HepG2 (cell line): ENCODE measurements around the gene SPRED2. TPM values are rescaled to one million over a fixed set of nuclear protein-coding genes. Genes with fewer than 3 reads are reported as not detected.

Experiments used
- ATAC-seq: fragments of 200-7000 bp; cut with Tn5 transposase; 3 replicates; pipeline ENCODE4 v1.9.1; 2020; ENCODE audit warnings: mild to moderate bottlenecking, moderate library complexity
- BruUV-seq: library from RNA; stranded (reverse); fragments of 400-500 nt; replicated peaks from 2 replicates; lab custom pipeline; 2021; lab: Mats Ljungman, UMichigan
- CTCF ChIA-PET: fragments of 300-600 bp; formaldehyde crosslinking; extraction: SDS; loops from one replicate; lab custom pipeline; 2021; ENCODE audit warnings: low total read pairs, inconsistent platforms, low intra/inter-chr PET ratio; lab: Yijun Ruan, JAX
- POLR2A ChIA-PET: fragments of 350-600 bp; sonication (Branson Sonifier 250); formaldehyde crosslinking; loops from one replicate; lab custom pipeline; 2020; ENCODE audit warnings: antibody characterized with exemption, inconsistent platforms; lab: Yijun Ruan, JAX
- DNase-seq: peaks from one replicate; pipeline ENCODE4 v3.0.0-alpha.2; 2015; ENCODE audit warnings: low spot score
- FAIRE-seq: peaks from 3 replicates; lab custom pipeline; 2011; peaks lifted over from hg19 to GRCh38; lab: Jason Lieb, UNC
- H2AFZ ChIP-seq: one replicate; pipeline ENCODE4 v1.6.1; 2011; ENCODE audit warnings: low read length, inconsistent platforms
- H3K27ac ChIP-seq: fragments of 300-600 bp; 3 replicates; pipeline ENCODE4 v1.8.0; 2011; ENCODE audit warnings: mixed run types, mild to moderate bottlenecking, mixed read lengths, low read length, inconsistent platforms; ENCODE audit not compliant: insufficient read depth; ENCODE audit errors: extremely low read length
- H3K27me3 ChIP-seq, 2 experiments: fragments of 200-600 bp in 1 of 2; 2 replicates in 1 of 2; 3 replicates in 1 of 2; pipeline versions ENCODE4 v1.6.0 to v1.8.0; 2011; ENCODE audit warnings: low read length in 2 of 2, mild to moderate bottlenecking in 2 of 2, moderate library complexity in 2 of 2, inconsistent platforms in 1 of 2; ENCODE audit not compliant: insufficient read depth in 2 of 2, control insufficient read depth in 1 of 2
- H3K36me3 ChIP-seq, 2 experiments: fragments of 200-600 bp in 1 of 2; replicated peaks in 1 of 2; 2 replicates in 1 of 2; 3 replicates in 1 of 2; pipeline versions ENCODE4 v1.5.1 to v1.8.0; 2011; ENCODE audit warnings: low read length in 2 of 2, inconsistent platforms in 1 of 2; ENCODE audit not compliant: insufficient read depth in 2 of 2, control insufficient read depth in 1 of 2
- H3K4me1 ChIP-seq: 2 replicates; pipeline ENCODE4 v1.5.1; 2012; ENCODE audit warnings: low read length, inconsistent platforms; ENCODE audit not compliant: insufficient read depth
- H3K4me2 ChIP-seq: 2 replicates; pipeline ENCODE4 v1.6.0; 2011; ENCODE audit warnings: low read depth, low read length, inconsistent platforms
- H3K4me3 ChIP-seq, 3 experiments: fragments of 200-600 bp in 1 of 3; sonication (generic), shearing (Covaris generic) in 1 of 3; replicated peaks in 1 of 3; 2 replicates each; pipeline ENCODE4 v1.5.1; 2011 to 2016; ENCODE audit warnings: low read length in 3 of 3, inconsistent platforms in 2 of 3, low read depth in 2 of 3, mild to moderate bottlenecking in 2 of 3, control low read depth in 1 of 3, mixed read lengths in 1 of 3; ENCODE audit not compliant: insufficient read depth in 1 of 3
- H3K79me2 ChIP-seq: one replicate; pipeline ENCODE4 v1.6.1; 2011; ENCODE audit warnings: low read length, inconsistent platforms; ENCODE audit not compliant: insufficient read depth
- H3K9ac ChIP-seq: 2 replicates; pipeline ENCODE4 v1.6.0; 2011; ENCODE audit warnings: mild to moderate bottlenecking, low read depth, low read length, inconsistent platforms; ENCODE audit not compliant: insufficient read depth
- H3K9me3 ChIP-seq: 2 replicates; pipeline ENCODE4 v1.5.1; 2012; ENCODE audit warnings: mild to moderate bottlenecking, low read length
- H4K20me1 ChIP-seq: 2 replicates; pipeline ENCODE4 v1.6.0; 2011; ENCODE audit warnings: inconsistent platforms, mild to moderate bottlenecking, low read length, moderate library complexity; ENCODE audit not compliant: insufficient read depth
- AKAP8 ChIP-seq: sonication (generic); formaldehyde crosslinking; IDR thresholded peaks from 2 replicates; pipeline ENCODE4 v1.5.1; 2020; ENCODE audit warnings: mild to moderate bottlenecking, missing genetic modification reagents
- CTCF ChIP-seq: sonication (generic); formaldehyde crosslinking; IDR thresholded peaks from 2 replicates; pipeline ENCODE4 v1.5.0; 2020; ENCODE audit warnings: mild to moderate bottlenecking, missing genetic modification reagents, moderate library complexity
- HMG20A ChIP-seq: IDR thresholded peaks from 2 replicates; pipeline ENCODE4 v1.6.1; 2016; ENCODE audit warnings: borderline replicate concordance
- HOMEZ ChIP-seq: IDR thresholded peaks from 2 replicates; pipeline ENCODE4 v1.6.1; 2016; ENCODE audit warnings: low read depth
- POGK ChIP-seq: sonication (generic); formaldehyde crosslinking; conservative IDR thresholded peaks from 2 replicates; pipeline ENCODE4 v1.8.0; 2022; ENCODE audit warnings: mild to moderate bottlenecking, moderate library complexity, missing genetic modification reagents
- RCOR2 ChIP-seq: IDR thresholded peaks from 2 replicates; pipeline ENCODE4 v1.6.1; 2016; ENCODE audit warnings: missing biosample characterization, missing genetic modification reagents
- RFX1 ChIP-seq: fragments of 450-650 bp; IDR thresholded peaks from 2 replicates; pipeline ENCODE4 v1.6.1; 2017
- SOX13 ChIP-seq, 3 experiments: fragments of 450-650 bp in 1 of 3; sonication (generic) in 1 of 3; formaldehyde crosslinking in 1 of 3; IDR thresholded peaks in 2 of 3; conservative IDR thresholded peaks in 1 of 3; 2 replicates each; pipeline versions ENCODE4 v1.5.0 to v1.6.1; 2016 to 2020; ENCODE audit warnings: antibody characterized with exemption in 1 of 3, mild to moderate bottlenecking in 1 of 3, missing compliant biosample characterization in 1 of 3, missing genetic modification reagents in 1 of 3, moderate library complexity in 1 of 3
- TIGD3 ChIP-seq: sonication (generic); formaldehyde crosslinking; IDR thresholded peaks from 2 replicates; pipeline ENCODE4 v1.5.1; 2020; ENCODE audit warnings: mild to moderate bottlenecking, missing genetic modification reagents, borderline replicate concordance
- WGBS: methylation state at CpG from one replicate; pipeline ENCODE4 v1.1.6; 2017; ENCODE audit warnings: low lambda C conversion rate; 5-methylcytosine and 5-hydroxymethylcytosine counted together
- in situ Hi-C: cut with HindIII; loops from 2 replicates; pipeline ENCODE4 v1.10.0; 2017; ENCODE audit warnings: low pct_unique_long_range_greater_than_20kb; ENCODE audit not compliant: extremely low pct_ligation_motif_present
- intact Hi-C: fragments of 100-400 bp; cut with micrococcal nuclease; formaldehyde crosslinking; loops from one replicate; pipeline ENCODE4 v1.10.0; 2022; ENCODE audit not compliant: unreplicated experiment
- polyA plus RNA-seq, 8 experiments: library from polyadenylated mRNA; depleted of rRNA in 3 of 8; stranded (reverse) in 7 of 8; unstranded in 1 of 8; fragments of >200 nt; fragmentation: Illumina TruSeq in 4 of 8; extraction: Trizol in 4 of 8; gene quantifications; 2 replicates each; pipeline versions ENCODE4 v1.2.1 to v1.2.3, GENCODE V29; 2011 to 2016; ENCODE audit warnings: low read depth in 4 of 8, missing spikeins in 1 of 8, mixed read lengths in 1 of 8; ENCODE audit not compliant: insufficient read depth in 1 of 8
- total RNA-seq, 5 experiments: library from RNA; depleted of rRNA; stranded (reverse); fragments of >200 nt; fragmentation: Illumina TruSeq; extraction: Trizol; gene quantifications; 2 replicates each; pipeline ENCODE4 v1.2.3, GENCODE V29; 2016; ENCODE audit warnings: low read depth in 1 of 5

The SPRED2 gene
- total and polyA plus RNA-seq, 2 of the 13 experiments (the other 11 are each of a cell fraction or from before 2014, with no cell fraction given) = 13.0 to 37.0 TPM

GRCh38 chr2:65353927-65354326 is 78.5 kb downstream of the SPRED2 start (continued):
- no peak for TF ChIP-seq POGK
- TF ChIP-seq HOMEZ (CRISPR knock-in tag) = peak; percentile 23; the same call in 1 of the 2 replicates
- TF ChIP-seq SOX13 (IDR thresholded peaks at IDR 0.05) = no peak
- peak in 1 of 2 experiments; percentile 42; a peak in 1 of 4 replicates for TF ChIP-seq SOX13 (CRISPR knock-in tag; conservative IDR thresholded peaks at IDR 0.05 in 1 of 2, IDR thresholded peaks at IDR 0.05 in 1 of 2)
- TF ChIP-seq RCOR2 (CRISPR knock-in tag) = 0 out of 2 replicates have a peak, but pooled peaks have one; percentile 29
- no peak for TF ChIP-seq TIGD3
- 0 out of 2 replicates have a peak, but pooled peaks have one; percentile 14 for TF ChIP-seq HMG20A (CRISPR knock-in tag)
- no peak for TF ChIP-seq AKAP8 (CRISPR knock-in tag)

GRCh38 chr2:65353046-65353445 is 79.4 kb downstream of the SPRED2 start:
- CTCF ChIA-PET = interaction anchor here (1.2 kb wide), 1 partner anchor 34 kb away, joined by 3 read pairs; no protein-coding TSS in a partner anchor
- intact Hi-C loops (loop anchor here (2.0 kb wide), 1 partner anchor 30 kb away; no protein-coding TSS in a partner anchor), in situ Hi-C loops (no loop called here)
- no peak overlapping the region for H2AFZ ChIP-seq
- TF ChIP-seq RFX1 = no peak
- TF ChIP-seq CTCF (CRISPR knock-in tag) = peak; percentile 36
- TF ChIP-seq, all 625 proteins: peak for 1
- BruUV-seq = no TSS peak
- Histone ChIP-seq H3K4me3 (no peak overlapping the region), H3K4me2 (no peak overlapping the region), H3K9ac (no peak overlapping the region), H3K79me2 (peaks cover 95% of the 10 kb centered on the region), H3K27me3 (no peaks in the 10 kb centered on the region), H3K4me1 (peaks cover 85% of the 10 kb centered on the region), H3K36me3 (peaks cover 2 to 8% of the 10 kb centered on the region in 2 experiments; a peak in 3 of 5 replicates), H4K20me1 (peaks cover 67% of the 10 kb centered on the region), H3K9me3 (no peaks in the 10 kb centered on the region), H3K27ac (no peak overlapping the region)
- ATAC-seq = peak; percentile 18; the same call in 1 of the 3 replicates
- no peak for FAIRE-seq
- no peak for DNase-seq
- WGBS = 96% methylated on average over 4 of the region's 4 CpGs
- POLR2A ChIA-PET = no interaction called here
